ENCODE results near the gene SPRED1. TPM values are rescaled to one million over a fixed set of nuclear protein-coding genes. Genes with fewer than 3 reads are reported as not detected.

Gene SPRED1
- total RNA-seq, 4 donors from 2014 or later: 3.7 to 7.2 (median 5.3) TPM

DNA sequence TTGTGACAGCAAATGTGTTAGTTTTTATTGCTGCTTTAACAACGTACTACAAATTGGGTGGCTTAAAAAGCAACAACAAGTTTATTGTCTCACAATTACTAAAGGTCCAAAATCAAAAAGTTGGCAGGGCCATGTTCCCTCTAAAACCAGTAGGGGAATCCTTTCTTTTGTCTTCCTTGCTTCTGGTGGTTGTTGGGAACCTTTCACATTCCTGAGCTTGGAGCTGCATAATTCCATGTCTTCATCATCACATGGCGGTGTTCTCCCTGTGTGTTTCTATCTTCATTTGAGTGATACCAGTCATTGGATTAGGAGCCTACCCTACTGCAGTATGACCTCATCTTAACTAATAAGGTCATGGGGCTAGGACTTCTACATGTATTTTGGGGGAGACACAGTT, 7.4 kb downstream of the SPRED1 start:
- in situ Hi-C loops (cut with MboI; ENCODE audit: low sequenced_read_pairs in 4 of 4) (no loop called here), intact Hi-C loops (cut with DNase I; ENCODE audit: low total_unique reads) (no loop called here)
- Histone ChIP-seq H3K4me1 (peaks cover 0 to 9% of the 10 kb centered on the region in 2 donors), H3K36me3 (no peaks in the 10 kb centered on the region), H3K27ac (no peak overlapping the region), H3K9me3 (no peaks in the 10 kb centered on the region), H3K4me3 (no peak overlapping the region), H3K27me3 (no peaks in the 10 kb centered on the region)
- ATAC-seq (no peak), DNase-seq (no peak)
- TF ChIP-seq, protein P1, sequence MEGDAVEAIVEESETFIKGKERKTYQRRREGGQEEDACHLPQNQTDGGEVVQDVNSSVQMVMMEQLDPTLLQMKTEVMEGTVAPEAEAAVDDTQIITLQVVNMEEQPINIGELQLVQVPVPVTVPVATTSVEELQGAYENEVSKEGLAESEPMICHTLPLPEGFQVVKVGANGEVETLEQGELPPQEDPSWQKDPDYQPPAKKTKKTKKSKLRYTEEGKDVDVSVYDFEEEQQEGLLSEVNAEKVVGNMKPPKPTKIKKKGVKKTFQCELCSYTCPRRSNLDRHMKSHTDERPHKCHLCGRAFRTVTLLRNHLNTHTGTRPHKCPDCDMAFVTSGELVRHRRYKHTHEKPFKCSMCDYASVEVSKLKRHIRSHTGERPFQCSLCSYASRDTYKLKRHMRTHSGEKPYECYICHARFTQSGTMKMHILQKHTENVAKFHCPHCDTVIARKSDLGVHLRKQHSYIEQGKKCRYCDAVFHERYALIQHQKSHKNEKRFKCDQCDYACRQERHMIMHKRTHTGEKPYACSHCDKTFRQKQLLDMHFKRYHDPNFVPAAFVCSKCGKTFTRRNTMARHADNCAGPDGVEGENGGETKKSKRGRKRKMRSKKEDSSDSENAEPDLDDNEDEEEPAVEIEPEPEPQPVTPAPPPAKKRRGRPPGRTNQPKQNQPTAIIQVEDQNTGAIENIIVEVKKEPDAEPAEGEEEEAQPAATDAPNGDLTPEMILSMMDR (IDR thresholded peaks at IDR 0.05 in 4 of 5, conservative IDR thresholded peaks at IDR 0.05 in 1 of 5): no peak
- TF ChIP-seq POLR2A (IDR thresholded peaks at IDR 0.05): no peak

DNA sequence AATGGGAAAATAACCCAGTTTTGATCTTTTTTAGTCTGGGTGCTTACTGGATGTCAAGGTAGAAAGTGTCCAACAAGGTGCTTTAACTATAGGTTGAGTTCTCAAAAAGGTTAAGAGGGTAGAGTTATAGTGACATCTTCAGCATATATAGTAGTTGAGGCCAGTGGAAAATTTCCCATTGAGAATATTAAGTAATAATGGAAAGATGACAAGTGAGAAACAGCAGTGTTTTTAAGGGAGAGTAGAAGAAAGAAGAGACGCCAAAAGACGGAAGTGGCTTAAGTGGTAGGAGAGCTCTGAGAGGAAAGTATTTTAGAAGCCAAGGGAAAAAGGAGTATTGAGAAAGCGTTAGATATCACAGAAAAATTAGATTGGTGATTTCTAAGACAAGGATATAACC, 10.6 kb downstream of the SPRED1 start:
- no peak for ATAC-seq
- Histone ChIP-seq H3K27me3 (no peaks in the 10 kb centered on the region), H3K36me3 (no peaks in the 10 kb centered on the region), H3K9me3 (no peaks in the 10 kb centered on the region), H3K4me3 (no peak overlapping the region), H3K27ac (no peak overlapping the region), H3K4me1 (peaks cover 8 to 12% of the 10 kb centered on the region in 2 donors)
- DNase-seq: no peak
- in situ Hi-C loops (cut with MboI; ENCODE audit: low sequenced_read_pairs in 4 of 4): no loop called here
- intact Hi-C loops (cut with DNase I; ENCODE audit: low total_unique reads): no loop called here
- TF ChIP-seq, protein P1 (IDR thresholded peaks at IDR 0.05 in 4 of 5, conservative IDR thresholded peaks at IDR 0.05 in 1 of 5): no peak
- TF ChIP-seq POLR2A (IDR thresholded peaks at IDR 0.05): no peak

DNA sequence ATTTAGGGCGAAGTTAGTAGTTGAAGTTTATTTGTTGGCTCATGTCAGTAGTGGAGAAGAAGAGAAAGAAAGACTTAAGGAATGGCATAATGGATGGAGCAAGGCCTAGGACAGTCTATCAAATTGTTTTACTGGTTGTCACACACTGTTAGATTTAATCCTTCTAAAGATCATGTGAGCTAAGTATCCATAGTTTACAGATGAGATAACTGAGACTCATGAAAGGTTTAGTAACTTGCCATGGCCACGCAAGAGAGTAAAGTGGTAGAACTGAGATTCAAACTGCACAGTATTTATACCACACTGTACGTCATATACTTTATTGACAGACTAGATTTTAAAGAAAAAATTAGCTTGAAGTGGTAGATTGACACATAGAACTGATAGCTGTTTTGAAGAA, 11.4 kb downstream of the SPRED1 start:
- Histone ChIP-seq H3K4me1 (peaks cover 8 to 12% of the 10 kb centered on the region in 2 donors), H3K27me3 (no peaks in the 10 kb centered on the region), H3K9me3 (no peaks in the 10 kb centered on the region), H3K36me3 (no peaks in the 10 kb centered on the region), H3K27ac (no peak overlapping the region), H3K4me3 (no peak overlapping the region)
- no peak for DNase-seq
- intact Hi-C loops (cut with DNase I; ENCODE audit: low total_unique reads): no loop called here
- no peak for TF ChIP-seq POLR2A (IDR thresholded peaks at IDR 0.05)
- TF ChIP-seq, protein P1 (IDR thresholded peaks at IDR 0.05 in 4 of 5, conservative IDR thresholded peaks at IDR 0.05 in 1 of 5): no peak
- in situ Hi-C loops (cut with MboI; ENCODE audit: low sequenced_read_pairs in 4 of 4): no loop called here
- no peak for ATAC-seq

DNA sequence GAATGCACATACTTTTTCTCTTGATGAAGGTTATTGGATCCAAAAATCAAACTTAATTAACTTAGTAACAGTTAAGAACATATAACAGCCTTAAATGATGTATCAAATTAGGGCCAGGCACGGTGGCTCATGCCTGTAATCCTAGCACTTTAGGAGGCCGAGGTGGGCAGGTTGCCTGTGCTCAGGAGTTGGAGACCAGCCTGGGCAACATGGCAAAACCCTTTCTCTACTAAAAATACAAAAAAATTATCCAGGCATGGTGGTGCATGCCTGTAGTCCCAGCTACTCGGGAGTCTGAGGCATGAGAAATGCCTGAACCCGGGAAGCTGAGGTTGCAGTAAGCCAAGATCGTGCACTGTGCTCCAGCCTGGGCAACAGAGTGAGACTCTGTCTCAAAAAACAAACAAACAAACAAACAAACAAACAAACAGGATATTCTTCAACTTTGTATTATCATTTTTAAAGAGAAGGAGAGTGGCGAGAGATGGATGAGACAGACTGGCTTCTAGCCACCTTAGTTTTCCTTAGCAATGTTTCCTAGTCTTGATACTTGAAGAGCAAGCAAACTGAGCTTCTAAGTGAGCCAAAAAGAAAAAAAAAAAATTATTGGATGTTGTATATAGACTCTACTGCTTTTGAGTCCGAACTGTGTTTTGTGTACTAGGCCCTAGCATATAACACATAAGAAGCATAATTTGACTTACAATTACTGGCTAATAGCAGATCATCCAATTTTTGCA, 13.8 kb downstream of the SPRED1 start:
- no peaks in the 10 kb centered on the region for H3K27me3 ChIP-seq
- DNase-seq (no peak), ATAC-seq (no peak)
- in situ Hi-C loops (cut with MboI; ENCODE audit: low sequenced_read_pairs in 4 of 4) (no loop called here), intact Hi-C loops (cut with DNase I; ENCODE audit: low total_unique reads) (no loop called here)
- no peaks in the 10 kb centered on the region for H3K9me3 ChIP-seq
- H3K27ac ChIP-seq: no peak overlapping the region
- H3K36me3 ChIP-seq: no peaks in the 10 kb centered on the region
- H3K4me3 ChIP-seq: no peak overlapping the region
- peaks cover 8 to 12% of the 10 kb centered on the region in 2 donors for H3K4me1 ChIP-seq
- TF ChIP-seq POLR2A (IDR thresholded peaks at IDR 0.05): no peak
- TF ChIP-seq, protein P1 (IDR thresholded peaks at IDR 0.05 in 4 of 5, conservative IDR thresholded peaks at IDR 0.05 in 1 of 5): no peak

Data from gastrocnemius medialis (tissue), 4 donors.